ENCODE measurements around the gene TXNRD2. TPM values are rescaled to one million over a fixed set of nuclear protein-coding genes. Genes with fewer than 3 reads are reported as not detected.

TXNRD2 gene
- total RNA-seq = 13.3 and 16.5 TPM in 2 replicates

GRCh38 chr22:19941365-19942082 lies at the start of gene TXNRD2, which contains the start of gene COMT:
TXNRD2 (minus strand) TSS chr22:19941818; CDS start chr22:19941803, 15 bp downstream.
COMT (plus strand) TSS chr22:19941772; CDS start chr22:19962527, 20,755 bp downstream.

GRCh38 chr22:19854778-19855503 lies 86.7 kb downstream of the TXNRD2 start, which contains the start of the genes GNB1L and RTL10:
GNB1L (minus strand) TSS chr22:19854874; CDS start chr22:19821355, 33,519 bp downstream.
RTL10 (minus strand) TSS chr22:19854874; CDS start chr22:19852261, 2,613 bp downstream.

Other genes with a start within 250 kb of the TXNRD2 start
- 20.6 and 30.6 TPM in 2 replicates for gene SEPTIN5, start 227.3 kb downstream of the TXNRD2 start, total RNA-seq
- 1.4 and 2.6 TPM in 2 replicates for gene GP1BB, start 218.3 kb downstream of the TXNRD2 start, total RNA-seq
- gene TBX1, start 181.0 kb downstream of the TXNRD2 start, total RNA-seq = under 0.01 TPM in 1 of 2 replicates, not detected in the other
- gene GNB1L, start 86.9 kb downstream of the TXNRD2 start, total RNA-seq = 3.5 and 3.8 TPM in 2 replicates
- 10.8 and 14.2 TPM in 2 replicates for gene RTL10, start 86.9 kb downstream of the TXNRD2 start, total RNA-seq
- 222 and 228 TPM in 2 replicates for gene COMT, start within 50 bp of the TXNRD2 start, total RNA-seq
- 21.4 and 25.2 TPM in 2 replicates for gene ARVCF, start 75.0 kb upstream of the TXNRD2 start, total RNA-seq
- 44.9 and 51.9 TPM in 2 replicates for gene TANGO2, start 79.3 kb upstream of the TXNRD2 start, total RNA-seq
- 23.0 and 28.5 TPM in 2 replicates for gene DGCR8, start 138.4 kb upstream of the TXNRD2 start, total RNA-seq
- 117 and 128 TPM in 2 replicates for gene RANBP1, start 174.3 kb upstream of the TXNRD2 start, total RNA-seq
- 30.1 and 30.6 TPM in 2 replicates for gene TRMT2A, start 175.4 kb upstream of the TXNRD2 start, total RNA-seq
- gene ZDHHC8, start 190.0 kb upstream of the TXNRD2 start, total RNA-seq = 10.6 and 12.5 TPM in 2 replicates
- gene CCDC188, start 209.2 kb upstream of the TXNRD2 start, total RNA-seq = 0.65 and 1.3 TPM in 2 replicates